ENCODE data around the gene FLOT2.

DNA sequence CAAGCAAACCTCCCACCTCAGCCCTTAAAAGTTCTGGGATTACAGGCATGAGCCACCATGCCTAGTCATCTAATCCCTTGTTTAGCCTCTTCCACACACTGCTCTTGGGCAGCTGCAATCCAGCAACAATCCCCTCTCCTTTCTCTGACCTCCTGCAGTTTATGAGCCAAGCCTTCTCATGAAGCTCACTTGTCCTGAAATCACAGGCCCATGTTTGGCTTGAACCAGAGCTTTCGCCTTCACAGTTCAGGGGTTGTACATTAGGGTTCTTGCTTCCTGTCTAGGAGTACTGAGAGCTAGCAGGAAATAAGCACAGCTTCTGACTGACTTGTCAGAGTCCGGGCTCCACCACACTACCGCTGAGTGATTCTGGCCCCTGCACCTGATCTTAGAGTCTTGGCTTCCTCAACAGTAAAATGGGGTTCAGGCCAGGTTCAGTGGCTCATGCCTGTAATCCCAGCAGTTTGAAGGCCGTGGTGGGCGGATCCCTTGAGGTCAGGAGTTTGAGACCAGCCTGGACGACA is 26.4 kb downstream of the FLOT2 start:
- TF ChIP-seq, protein P1, sequence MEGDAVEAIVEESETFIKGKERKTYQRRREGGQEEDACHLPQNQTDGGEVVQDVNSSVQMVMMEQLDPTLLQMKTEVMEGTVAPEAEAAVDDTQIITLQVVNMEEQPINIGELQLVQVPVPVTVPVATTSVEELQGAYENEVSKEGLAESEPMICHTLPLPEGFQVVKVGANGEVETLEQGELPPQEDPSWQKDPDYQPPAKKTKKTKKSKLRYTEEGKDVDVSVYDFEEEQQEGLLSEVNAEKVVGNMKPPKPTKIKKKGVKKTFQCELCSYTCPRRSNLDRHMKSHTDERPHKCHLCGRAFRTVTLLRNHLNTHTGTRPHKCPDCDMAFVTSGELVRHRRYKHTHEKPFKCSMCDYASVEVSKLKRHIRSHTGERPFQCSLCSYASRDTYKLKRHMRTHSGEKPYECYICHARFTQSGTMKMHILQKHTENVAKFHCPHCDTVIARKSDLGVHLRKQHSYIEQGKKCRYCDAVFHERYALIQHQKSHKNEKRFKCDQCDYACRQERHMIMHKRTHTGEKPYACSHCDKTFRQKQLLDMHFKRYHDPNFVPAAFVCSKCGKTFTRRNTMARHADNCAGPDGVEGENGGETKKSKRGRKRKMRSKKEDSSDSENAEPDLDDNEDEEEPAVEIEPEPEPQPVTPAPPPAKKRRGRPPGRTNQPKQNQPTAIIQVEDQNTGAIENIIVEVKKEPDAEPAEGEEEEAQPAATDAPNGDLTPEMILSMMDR (conservative IDR thresholded peaks at IDR 0.05; ENCODE audit: low read depth, low read length) = no peak
- TF ChIP-seq EZH2 (IDR thresholded peaks at IDR 0.05; ENCODE audit: low read length, unreplicated experiment) = no peak
